Mucosa of rectum (tissue), 2 donors: ENCODE results near the gene ELF3.
A peak's percentile ranks its signal among the peaks of the same experiment; 100 is the strongest.

Source experiments
- H3K27ac ChIP-seq, 2 donors: one replicate each; pipeline ENCODE4 v1.7.0; 2013; ENCODE audit warnings: inconsistent platforms in 2 of 2, low read depth in 2 of 2, low read length in 2 of 2
- H3K27me3 ChIP-seq, 2 donors: one replicate each; pipeline ENCODE4 v1.7.0; 2013; ENCODE audit warnings: low read length in 2 of 2; ENCODE audit not compliant: control insufficient read depth in 2 of 2, insufficient read depth in 2 of 2
- H3K36me3 ChIP-seq, 2 donors: one replicate each; pipeline ENCODE4 v1.7.0; 2013; ENCODE audit warnings: low read length in 2 of 2; ENCODE audit not compliant: control insufficient read depth in 2 of 2, insufficient read depth in 2 of 2
- H3K4me1 ChIP-seq, 2 donors: one replicate each; pipeline ENCODE4 v1.7.0; 2013; ENCODE audit warnings: low read length in 2 of 2, mild to moderate bottlenecking in 1 of 2; ENCODE audit not compliant: control insufficient read depth in 2 of 2, insufficient read depth in 2 of 2
- H3K4me3 ChIP-seq, 2 donors: one replicate each; pipeline ENCODE4 v1.7.0; 2013; ENCODE audit warnings: low read length in 2 of 2
- H3K9ac ChIP-seq, 2 donors: one replicate each; pipeline ENCODE4 v1.7.0; 2013; ENCODE audit warnings: low read length in 2 of 2, low read depth in 1 of 2, mild to moderate bottlenecking in 1 of 2
- H3K9me3 ChIP-seq, 2 donors: one replicate each; pipeline ENCODE4 v1.7.0; 2013; ENCODE audit warnings: low read length in 2 of 2; ENCODE audit not compliant: control insufficient read depth in 2 of 2
- donor health status: healthy.
- donor health status: Normal muscosa, but diverticular disease.

ELF3 gene

DNA sequence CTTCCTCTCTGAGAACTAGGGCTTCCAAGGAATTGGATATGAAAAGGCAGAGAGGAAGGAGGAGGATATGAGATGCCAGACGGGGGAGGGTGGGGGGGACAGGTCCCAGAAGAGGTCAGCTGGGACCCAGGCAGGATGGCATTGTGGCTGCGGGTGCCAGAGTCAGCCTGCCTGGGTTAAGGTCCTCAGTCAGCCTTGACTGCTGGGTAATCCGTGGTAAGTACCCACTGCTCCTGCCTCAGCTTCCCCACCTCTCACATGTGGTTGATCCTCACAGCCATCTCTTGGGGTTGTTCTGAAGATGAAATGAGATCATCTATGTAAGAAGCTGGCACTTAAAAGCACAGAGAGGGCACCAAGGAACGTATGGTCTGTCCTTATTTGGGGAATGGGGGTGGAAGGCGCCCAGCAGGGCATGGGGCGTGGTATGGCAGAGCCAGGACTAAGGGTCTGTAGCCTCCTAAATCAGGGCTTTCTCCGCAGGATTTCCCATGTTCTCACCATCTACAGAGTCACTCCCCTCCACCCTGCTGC is 23.8 kb downstream of the ELF3 start:
- peak overlapping the region; percentile 87 to 88 for H3K9ac ChIP-seq
- H3K4me1 ChIP-seq = peaks cover 4 to 25% of the 10 kb centered on the region in 2 donors
- H3K27me3 ChIP-seq = no peaks in the 10 kb centered on the region
- no peaks in the 10 kb centered on the region for H3K36me3 ChIP-seq
- peak overlapping the region; percentile 40 to 60 for H3K4me3 ChIP-seq
- no peaks in the 10 kb centered on the region for H3K9me3 ChIP-seq
- peak overlapping the region; percentile 93 to 96 for H3K27ac ChIP-seq

DNA sequence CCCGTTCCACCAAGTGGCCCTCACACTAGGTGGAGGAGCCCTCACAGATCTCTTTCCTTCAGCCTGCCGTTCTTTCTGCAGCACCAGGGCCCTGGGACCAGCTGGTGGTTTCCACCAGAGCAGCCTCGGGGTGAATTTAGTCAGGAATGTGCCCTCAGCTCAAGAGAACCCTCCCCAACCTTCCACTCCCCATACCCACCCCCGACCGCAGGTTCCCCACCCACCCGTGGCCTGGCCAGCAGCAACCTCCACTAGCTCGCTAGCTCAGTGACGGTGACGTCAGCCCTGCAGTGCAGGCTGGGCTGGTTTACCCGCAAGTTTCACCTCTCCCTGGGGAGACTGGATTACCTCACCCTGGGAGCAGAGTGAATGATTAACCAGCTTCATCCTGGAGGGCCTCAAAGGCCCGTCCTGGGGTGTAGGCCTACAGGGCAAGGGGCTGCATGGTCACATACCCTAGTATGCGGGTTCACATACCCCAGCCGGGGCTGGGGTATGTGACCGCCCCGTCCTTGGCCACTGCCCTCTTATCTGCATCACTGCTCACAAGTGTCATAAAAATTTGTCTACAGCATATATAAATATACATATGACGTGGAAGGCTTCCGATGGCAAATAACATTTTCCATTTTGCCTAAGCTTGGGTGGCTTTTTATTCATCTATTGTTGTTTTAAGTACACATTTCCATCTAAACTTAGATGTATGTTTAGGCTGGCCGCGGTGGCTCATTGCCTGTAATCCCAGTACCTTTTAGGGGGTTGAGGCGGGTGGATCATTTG is 24.5 kb downstream of the ELF3 start:
- Histone ChIP-seq H3K4me1 (peaks cover 4 to 25% of the 10 kb centered on the region in 2 donors), H3K27ac (peak overlapping the region; percentile 93 to 96), H3K4me3 (peak overlapping the region; percentile 40 to 60), H3K27me3 (no peaks in the 10 kb centered on the region), H3K9me3 (no peaks in the 10 kb centered on the region), H3K9ac (peak overlapping the region; percentile 87 to 88), H3K36me3 (no peaks in the 10 kb centered on the region)

- no peak overlapping the region for H3K27ac ChIP-seq
Observed at GRCh38 chr1:202036595-202037387, 26.4 kb downstream of the ELF3 start.

GRCh38 chr1:202037706-202038296 is 27.4 kb downstream of the ELF3 start:
- Histone ChIP-seq H3K4me1 (peaks cover 7 to 19% of the 10 kb centered on the region in 2 donors), H3K27me3 (no peaks in the 10 kb centered on the region), H3K9me3 (no peaks in the 10 kb centered on the region), H3K36me3 (no peaks in the 10 kb centered on the region), H3K4me3 (no peak overlapping the region), H3K9ac (no peak overlapping the region), H3K27ac (no peak overlapping the region)

More at GRCh38 chr1:202036595-202037387, 26.4 kb downstream of the ELF3 start:
- H3K27me3 ChIP-seq = no peaks in the 10 kb centered on the region
- peaks cover 4 to 21% of the 10 kb centered on the region in 2 donors for H3K4me1 ChIP-seq
- H3K9ac ChIP-seq = no peak overlapping the region
- H3K36me3 ChIP-seq = no peaks in the 10 kb centered on the region
- no peaks in the 10 kb centered on the region for H3K9me3 ChIP-seq
- H3K4me3 ChIP-seq = no peak overlapping the region

DNA sequence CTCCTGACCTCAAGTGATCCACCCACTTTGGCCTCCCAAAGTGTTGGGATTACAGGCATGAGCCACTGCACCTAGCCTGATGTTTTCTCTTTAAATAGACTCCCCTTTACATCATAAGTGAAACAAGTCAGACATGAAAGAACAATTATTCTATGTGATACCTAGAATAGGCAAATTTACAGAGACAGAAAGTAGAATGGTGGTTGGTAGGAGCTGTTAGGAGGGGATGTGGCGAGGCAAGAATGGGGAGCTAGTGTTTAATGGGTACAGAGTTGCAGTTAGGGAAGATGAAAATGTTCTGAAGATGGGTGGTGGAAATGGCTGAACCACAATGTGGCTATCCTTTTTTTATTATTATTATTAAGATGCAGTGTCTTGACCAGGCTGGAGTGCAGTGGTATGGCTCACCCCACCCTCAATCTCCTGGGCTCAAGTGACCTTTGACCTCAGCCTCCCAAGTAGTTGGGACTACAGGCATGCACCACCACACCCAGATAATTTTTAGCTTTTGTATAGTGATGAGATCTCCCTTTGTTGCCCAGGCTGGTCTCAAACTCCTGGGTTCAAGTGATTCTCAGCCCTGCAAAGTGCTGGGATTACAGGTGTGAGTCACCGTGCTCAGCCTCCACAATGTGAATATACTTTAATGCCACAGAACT is 28.4 kb downstream of the ELF3 start:
- Histone ChIP-seq H3K4me1 (peaks cover 9 to 23% of the 10 kb centered on the region in 2 donors), H3K9ac (no peak overlapping the region), H3K36me3 (no peaks in the 10 kb centered on the region), H3K4me3 (no peak overlapping the region), H3K27ac (no peak overlapping the region), H3K9me3 (no peaks in the 10 kb centered on the region), H3K27me3 (no peaks in the 10 kb centered on the region)

GRCh38 chr1:202045705-202046104 is 35.3 kb downstream of the ELF3 start:
- H3K4me1 ChIP-seq = peaks cover 46 to 57% of the 10 kb centered on the region in 2 donors
- H3K27ac ChIP-seq = peak overlapping the region; percentile 97
- peak overlapping the region; percentile 35 to 75 for H3K9ac ChIP-seq
- H3K9me3 ChIP-seq = no peaks in the 10 kb centered on the region
- H3K4me3 ChIP-seq = no peak overlapping the region
- no peaks in the 10 kb centered on the region for H3K36me3 ChIP-seq
- H3K27me3 ChIP-seq = no peaks in the 10 kb centered on the region

GRCh38 chr1:202046227-202046626 is 35.8 kb downstream of the ELF3 start:
- Histone ChIP-seq H3K36me3 (no peaks in the 10 kb centered on the region), H3K4me3 (peak overlapping the region; percentile 14 to 62), H3K9ac (peak overlapping the region; percentile 75 to 90), H3K9me3 (no peaks in the 10 kb centered on the region), H3K4me1 (peaks cover 46 to 57% of the 10 kb centered on the region in 2 donors), H3K27ac (peak overlapping the region; percentile 97), H3K27me3 (no peaks in the 10 kb centered on the region)

DNA sequence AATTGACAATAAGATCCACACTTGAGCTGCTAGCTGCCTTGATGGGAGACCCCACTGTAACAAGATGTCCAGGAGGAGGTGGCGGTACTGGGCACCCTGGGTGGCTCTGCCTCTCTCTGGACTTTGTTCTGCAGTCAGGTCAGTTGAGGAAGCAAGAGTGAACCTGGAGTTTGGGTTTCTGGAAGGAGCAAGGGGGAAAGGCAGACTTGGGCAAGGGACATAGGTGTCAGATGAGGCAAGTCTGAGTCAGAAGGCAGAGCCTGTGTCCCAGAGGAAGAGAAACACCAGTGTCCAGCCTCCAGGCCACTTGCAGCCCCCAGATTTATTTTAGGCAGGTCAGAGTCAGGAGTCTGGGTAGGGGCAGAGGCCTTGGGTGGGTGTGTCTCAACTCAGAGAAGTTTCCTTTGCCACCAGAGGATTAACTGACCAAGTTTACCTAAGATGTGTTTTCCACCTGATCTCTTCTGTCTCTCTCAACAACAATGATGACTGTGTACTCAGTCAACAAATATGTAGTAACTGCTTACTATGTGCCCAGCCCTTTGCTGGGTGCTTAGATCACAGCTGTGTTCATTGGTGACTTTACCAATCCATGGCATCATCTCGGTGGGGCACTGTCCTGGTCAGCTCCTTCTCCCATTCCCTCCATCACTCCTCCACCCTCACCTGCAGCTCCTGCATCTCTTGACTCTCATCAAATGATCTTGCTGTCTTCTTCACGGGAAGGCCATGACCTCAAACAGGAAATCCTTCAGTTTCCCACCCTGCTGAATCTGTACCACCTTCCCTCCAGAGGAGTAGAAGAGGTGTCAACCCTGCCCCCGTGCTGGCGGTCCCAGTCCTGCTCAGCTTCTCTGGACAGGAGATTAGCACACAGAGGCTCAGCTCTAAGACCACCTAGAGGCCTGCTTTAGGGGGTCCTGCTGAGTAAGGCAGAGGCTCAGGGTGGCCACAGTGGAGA is 36.6 kb downstream of the ELF3 start:
- H3K9ac ChIP-seq = peak overlapping the region; percentile 68 to 90
- no peaks in the 10 kb centered on the region for H3K36me3 ChIP-seq
- H3K27ac ChIP-seq = peak overlapping the region; percentile 97
- H3K4me3 ChIP-seq = peak overlapping the region; percentile 14 to 62
- no peaks in the 10 kb centered on the region for H3K9me3 ChIP-seq
- no peaks in the 10 kb centered on the region for H3K27me3 ChIP-seq
- peaks cover 44 to 57% of the 10 kb centered on the region in 2 donors for H3K4me1 ChIP-seq

DNA sequence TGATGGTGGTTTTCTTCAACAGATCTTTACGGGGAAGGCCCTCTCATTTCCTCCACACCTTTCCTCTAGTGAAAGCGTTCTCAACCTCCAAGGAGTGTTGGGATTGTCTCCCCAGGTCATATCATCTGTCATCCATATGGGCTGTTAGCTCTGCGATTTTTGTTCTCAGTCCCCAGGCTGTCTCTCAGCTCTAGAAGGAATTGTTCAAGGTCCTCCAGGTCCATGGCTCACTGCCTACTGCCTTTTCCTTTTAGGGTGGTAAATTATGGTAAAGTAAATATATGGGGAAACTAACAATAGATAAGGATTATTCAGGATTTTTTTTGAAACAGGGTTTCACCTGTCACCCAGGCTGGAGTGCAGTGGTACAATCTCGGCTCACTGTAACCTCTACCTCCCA is 37.6 kb downstream of the ELF3 start:
- Histone ChIP-seq H3K9ac (peak overlapping the region in 1 of 2 donors; percentile 68), H3K27ac (peak overlapping the region; percentile 97), H3K4me3 (no peak overlapping the region), H3K9me3 (no peaks in the 10 kb centered on the region), H3K4me1 (peaks cover 43 to 57% of the 10 kb centered on the region in 2 donors), H3K27me3 (no peaks in the 10 kb centered on the region), H3K36me3 (no peaks in the 10 kb centered on the region)
